Psoas muscle (tissue), 8 donors: ENCODE measurements around the gene F11R. TPM values are rescaled to one million over a fixed set of nuclear protein-coding genes. Genes with fewer than 3 reads are reported as not detected.
"Not testable (repeated sequence)": the region's sequence is repeated elsewhere in the genome, so short reads cannot be mapped to it uniquely, and the experiment has no call there.

Experiments used
- ATAC-seq, 4 donors: fragments of 200-7000 bp; cut with Tn5 transposase; one replicate each; pipeline ENCODE4 v1.9.1; 2020; ENCODE audit warnings: moderate library complexity in 3 of 4, mild to moderate bottlenecking in 2 of 4
- DNase-seq, 2 donors: peaks; one replicate each; pipeline ENCODE4 v3.0.0-alpha.2; 2020
- H3K27ac ChIP-seq: fragments of 200-600 bp; one replicate; pipeline ENCODE4 v1.8.0; 2022
- H3K27me3 ChIP-seq, 3 donors: fragments of 200-600 bp in 1 of 3; one replicate each; pipeline versions ENCODE4 v1.6.1 to v1.8.0; 2013 to 2022; ENCODE audit warnings: low read length in 2 of 3, mild to moderate bottlenecking in 2 of 3, moderate library complexity in 1 of 3; ENCODE audit not compliant: insufficient read depth in 3 of 3
- H3K36me3 ChIP-seq, 2 donors: fragments of 200-600 bp in 1 of 2; one replicate each; pipeline versions ENCODE4 v1.6.1 to v1.8.0; 2013 to 2022; ENCODE audit warnings: low read depth in 1 of 2, mild to moderate bottlenecking in 1 of 2, moderate library complexity in 1 of 2; ENCODE audit not compliant: insufficient read depth in 1 of 2
- H3K4me1 ChIP-seq: fragments of 200-600 bp; one replicate; pipeline ENCODE4 v1.8.0; 2022
- H3K4me3 ChIP-seq: fragments of 200-600 bp; one replicate; pipeline ENCODE4 v1.8.0; 2022; ENCODE audit warnings: mild to moderate bottlenecking
- H3K9me3 ChIP-seq: fragments of 200-600 bp; one replicate; pipeline ENCODE4 v1.8.0; 2022
- CTCF ChIP-seq: fragments of 200-600 bp; IDR thresholded peaks from one replicate; pipeline ENCODE4 v1.8.0; 2022; ENCODE audit warnings: antibody characterized with exemption
- WGBS, 3 donors: extraction: QIAGEN DNeasy Blood & Tissue Kit; methylation state at CpG; one replicate each; pipeline versions ENCODE4 v1.1.6 to v1.1.7; 2013; 5-methylcytosine and 5-hydroxymethylcytosine counted together
- intact Hi-C, 2 donors: fragments of 100-400 bp; cut with DNase I; formaldehyde crosslinking; loops; one replicate each; pipeline versions ENCODE4 v1.11.0 to v1.14.2; 2022
- polyA plus RNA-seq, 3 donors: library from polyadenylated mRNA; stranded (reverse); fragments of 200-250 nt; gene quantifications; one replicate each; pipeline ENCODE4 v1.2.3, GENCODE V29; 2013
- total RNA-seq, 4 donors: library from RNA; stranded (reverse); fragmentation: NEBNext Ultra II Directional in 2 of 4; extraction: Animal tissue kit (Norgen Biotek cat#: 25700) in 2 of 4; gene quantifications; one replicate each; pipeline versions ENCODE4 v1.2.1 to v1.2.4, GENCODE V29; 2021 to 2023
- donor health status: healthy with polysubstance abuse.
- donor health status: DM: no; HTN: no; CAD: no; lungs with moderate emphysema.
- donor health status: Bipolar disorder and iron deficiency.
- donor health status: healthy.
- donor health status: DM: yes; HTN: yes; CAD: no.
- donor health status: DM: no; HTN: no; CAD: no.
- donor health status: DM: no; HTN: no; CAD: no.
- donor health status: DM: yes; HTN: yes; CAD: no.

F11R gene
- total and polyA plus RNA-seq, 7 donors = 2.9 to 13.8 (median 5.2) TPM

- TF ChIP-seq CTCF = no peak
Measured at GRCh38 chr1:161019751-161020495, 1.0 kb downstream of the F11R start.

GRCh38 chr1:161019111-161019660 lies 1.8 kb downstream of the F11R start:
- Histone ChIP-seq H3K27me3 (peaks cover 0 to 49% (median 3%) of the 10 kb centered on the region in 3 donors), H3K27ac (peak overlapping the region; percentile 62), H3K4me3 (peak overlapping the region; percentile 70)
- DNase-seq, H3K36me3 ChIP-seq, intact Hi-C loops, ATAC-seq, H3K9me3 ChIP-seq, H3K4me1 ChIP-seq: not testable (repeated sequence)
- 87 to 89% (median 87%) methylated on average over 15 of the region's 15 CpGs for WGBS, 3 donors

More at GRCh38 chr1:161019751-161020495, 1.0 kb downstream of the F11R start:
- Histone ChIP-seq H3K36me3 (no peaks in the 10 kb centered on the region), H3K4me1 (peaks cover 6% of the 10 kb centered on the region), H3K4me3 (peak overlapping the region; percentile 70), H3K27ac (peak overlapping the region; percentile 62), H3K9me3 (no peaks in the 10 kb centered on the region), H3K27me3 (peaks cover 0 to 49% (median 3%) of the 10 kb centered on the region in 3 donors)
- DNase-seq (no peak), ATAC-seq (peak in 1 of 4 donors; percentile 32)
- intact Hi-C loops = no loop called here
- 43 to 57% (median 46%) methylated on average over 10 of the region's 10 CpGs for WGBS, 3 donors

- intact Hi-C loops = no loop called here
- Histone ChIP-seq H3K4me3 (no peak overlapping the region), H3K36me3 (no peaks in the 10 kb centered on the region), H3K9me3 (no peaks in the 10 kb centered on the region), H3K27ac (no peak overlapping the region), H3K27me3 (peaks cover 0 to 49% (median 3%) of the 10 kb centered on the region in 3 donors), H3K4me1 (peaks cover 9% of the 10 kb centered on the region)
- DNase-seq (no peak), ATAC-seq (no peak)
- 86 to 100% (median 96%) methylated on average over 1 of the region's 1 CpG for WGBS, 3 donors
- no peak for TF ChIP-seq CTCF
Measured at GRCh38 chr1:161018631-161018930, 2.4 kb downstream of the F11R start.

GRCh38 chr1:161017756-161018630 lies 3.0 kb downstream of the F11R start:
- intact Hi-C loops = no loop called here
- H3K27me3 ChIP-seq = peaks cover 0 to 48% (median 3%) of the 10 kb centered on the region in 3 donors
- H3K4me3 ChIP-seq = no peak overlapping the region
- H3K27ac ChIP-seq = no peak overlapping the region
- ATAC-seq (no peak), DNase-seq (no peak)
- no peaks in the 10 kb centered on the region for H3K36me3 ChIP-seq
- peaks cover 9% of the 10 kb centered on the region for H3K4me1 ChIP-seq
- no peaks in the 10 kb centered on the region for H3K9me3 ChIP-seq
- WGBS, 3 donors = 87 to 91% (median 88%) methylated on average over 5 of the region's 5 CpGs
- no peak for TF ChIP-seq CTCF

GRCh38 chr1:161017181-161017580 lies 3.8 kb downstream of the F11R start:
- H3K4me1 ChIP-seq, DNase-seq, H3K9me3 ChIP-seq, ATAC-seq, H3K36me3 ChIP-seq, H3K27ac ChIP-seq, intact Hi-C loops, H3K4me3 ChIP-seq: not testable (repeated sequence)
- peaks cover 0 to 40% (median 3%) of the 10 kb centered on the region in 3 donors for H3K27me3 ChIP-seq
- 79 to 86% (median 80%) methylated on average over 6 to 7 of the region's 7 CpGs for WGBS, 3 donors

- H3K9me3 ChIP-seq, H3K4me1 ChIP-seq, H3K4me3 ChIP-seq, intact Hi-C loops, ATAC-seq, H3K27ac ChIP-seq, DNase-seq, H3K36me3 ChIP-seq: not testable (repeated sequence)
- WGBS, 3 donors = 58 to 83% (median 65%) methylated on average over 1 of the region's 1 CpG
- H3K27me3 ChIP-seq = peaks cover 0 to 36% (median 3%) of the 10 kb centered on the region in 3 donors
Measured at GRCh38 chr1:161016683-161017082, 4.3 kb downstream of the F11R start.
